HG02938 (cell line): Measurements from ENCODE around the gene VGLL4.
"Not testable (repeated sequence)": the region's sequence is repeated elsewhere in the genome, so short reads cannot be mapped to it uniquely, and the experiment has no call there.

ENCODE experiments used
- ATAC-seq: cut with Tn5 transposase; IDR thresholded peaks from one replicate; pipeline ENCODE4 v1.9.1; 2021; ENCODE audit warnings: mild to moderate bottlenecking, moderate library complexity; ENCODE audit not compliant: unreplicated experiment

The VGLL4 gene

GRCh38 chr3:11536936-11537612, 106.6 kb downstream of the VGLL4 start:
- ATAC-seq, result no peak

- ATAC-seq, result no peak
These were observed 107.4 kb downstream of the VGLL4 start for GRCh38 chr3:11536132-11536935.

- ATAC-seq, result no peak
These were observed 108.3 kb downstream of the VGLL4 start for GRCh38 chr3:11535243-11535960.

- no peak for ATAC-seq
These were observed 109.0 kb downstream of the VGLL4 start for GRCh38 chr3:11534793-11535101.

- ATAC-seq, result no peak
These were observed 109.5 kb downstream of the VGLL4 start for GRCh38 chr3:11534011-11534792.

GRCh38 chr3:11532931-11533391, 110.8 kb downstream of the VGLL4 start:
- no peak for ATAC-seq

GRCh38 chr3:11530153-11530721, 113.5 kb downstream of the VGLL4 start:
- ATAC-seq, result no peak

- no peak for ATAC-seq
These were observed 114.4 kb downstream of the VGLL4 start for GRCh38 chr3:11529281-11529680.

- ATAC-seq, result not testable (repeated sequence)
These were observed 117.6 kb downstream of the VGLL4 start for GRCh38 chr3:11526121-11526520.

- ATAC-seq, result no peak
These were observed 120.1 kb downstream of the VGLL4 start for GRCh38 chr3:11523572-11524101.

GRCh38 chr3:11522953-11523571, 120.7 kb downstream of the VGLL4 start:
- no peak for ATAC-seq

GRCh38 chr3:11522398-11522715, 121.4 kb downstream of the VGLL4 start:
- ATAC-seq, result no peak

- no peak for ATAC-seq
These were observed 122.5 kb downstream of the VGLL4 start for GRCh38 chr3:11521167-11521566.

- no peak for ATAC-seq
These were observed 126.1 kb downstream of the VGLL4 start for GRCh38 chr3:11517601-11518000.

GRCh38 chr3:11514191-11514821, 129.4 kb downstream of the VGLL4 start:
- no peak for ATAC-seq

- no peak for ATAC-seq
These were observed 129.9 kb downstream of the VGLL4 start for GRCh38 chr3:11513817-11514135.

GRCh38 chr3:11513125-11513816, 130.4 kb downstream of the VGLL4 start:
- not testable (repeated sequence) for ATAC-seq

GRCh38 chr3:11511606-11512005, 132.1 kb downstream of the VGLL4 start:
- not testable (repeated sequence) for ATAC-seq

- ATAC-seq, result no peak
These were observed 133.4 kb downstream of the VGLL4 start for GRCh38 chr3:11510356-11510755.
